IPS DF 19.7 (cell line): ENCODE results near the gene NSUN6.

Experiments used
- DNase-seq: peaks from one replicate; pipeline ENCODE4 v3.0.0-alpha.2; 2013; ENCODE audit warnings: low read depth, low spot score

Gene NSUN6

GRCh38 chr10:18563003-18563726, 88.2 kb downstream of the NSUN6 start:
- DNase-seq = no peak

GRCh38 chr10:18561861-18562551, 89.4 kb downstream of the NSUN6 start:
- DNase-seq = no peak

GRCh38 chr10:18557960-18558359, 93.4 kb downstream of the NSUN6 start:
- no peak for DNase-seq

- DNase-seq = no peak
Observed at GRCh38 chr10:18556522-18557147, 94.8 kb downstream of the NSUN6 start.

- no peak for DNase-seq
Observed at GRCh38 chr10:18554479-18554878, 96.9 kb downstream of the NSUN6 start.

- no peak for DNase-seq
Observed at GRCh38 chr10:18551473-18551872, 99.9 kb downstream of the NSUN6 start.

- no peak for DNase-seq
Observed at GRCh38 chr10:18549105-18549504, 102.3 kb downstream of the NSUN6 start.

GRCh38 chr10:18545621-18546305, 105.6 kb downstream of the NSUN6 start:
- no peak for DNase-seq

- DNase-seq = no peak
Observed at GRCh38 chr10:18542832-18543231, 108.6 kb downstream of the NSUN6 start.

GRCh38 chr10:18540195-18540594, 111.2 kb downstream of the NSUN6 start:
- DNase-seq = no peak

GRCh38 chr10:18539335-18539734, 112.1 kb downstream of the NSUN6 start:
- no peak for DNase-seq

- DNase-seq = no peak
Observed at GRCh38 chr10:18533896-18534295, 117.5 kb downstream of the NSUN6 start.

GRCh38 chr10:18532881-18533535, 118.4 kb downstream of the NSUN6 start:
- DNase-seq = no peak

GRCh38 chr10:18528292-18528691, 123.1 kb downstream of the NSUN6 start:
- no peak for DNase-seq

GRCh38 chr10:18527687-18528086, 123.7 kb downstream of the NSUN6 start:
- DNase-seq = no peak

GRCh38 chr10:18523858-18524257, 127.5 kb downstream of the NSUN6 start:
- no peak for DNase-seq

- no peak for DNase-seq
Observed at GRCh38 chr10:18523025-18523424, 128.4 kb downstream of the NSUN6 start.

GRCh38 chr10:18516851-18517250, 134.5 kb downstream of the NSUN6 start:
- DNase-seq = no peak

GRCh38 chr10:18514537-18514936, 136.8 kb downstream of the NSUN6 start:
- DNase-seq = no peak

GRCh38 chr10:18508587-18508986, 142.8 kb downstream of the NSUN6 start:
- no peak for DNase-seq

- DNase-seq = no peak
Observed at GRCh38 chr10:18505456-18506118, 145.8 kb downstream of the NSUN6 start.
